ENCODE measurements around the gene OXER1.

- TF ChIP-seq POLR2A (IDR thresholded peaks at IDR 0.05), result no peak
- no peak for TF ChIP-seq CTCF (IDR thresholded peaks at IDR 0.05)
- no peak for TF ChIP-seq POLR2AphosphoS5 (IDR thresholded peaks at IDR 0.05)
- no peak for TF ChIP-seq EP300 (IDR thresholded peaks at IDR 0.05)
Measured at GRCh38 chr2:42754021-42754775, 9.7 kb downstream of the OXER1 start.
